Measurements from ENCODE around the gene TMEM219. TPM values are rescaled to one million over a fixed set of nuclear protein-coding genes. Genes with fewer than 3 reads are reported as not detected.

TMEM219 gene
- total RNA-seq, 3 donors from 2014 or later (not counting 1 experiment from before 2014, with no cell fraction given) = 50.2 to 69.5 (median 50.8) TPM

DNA sequence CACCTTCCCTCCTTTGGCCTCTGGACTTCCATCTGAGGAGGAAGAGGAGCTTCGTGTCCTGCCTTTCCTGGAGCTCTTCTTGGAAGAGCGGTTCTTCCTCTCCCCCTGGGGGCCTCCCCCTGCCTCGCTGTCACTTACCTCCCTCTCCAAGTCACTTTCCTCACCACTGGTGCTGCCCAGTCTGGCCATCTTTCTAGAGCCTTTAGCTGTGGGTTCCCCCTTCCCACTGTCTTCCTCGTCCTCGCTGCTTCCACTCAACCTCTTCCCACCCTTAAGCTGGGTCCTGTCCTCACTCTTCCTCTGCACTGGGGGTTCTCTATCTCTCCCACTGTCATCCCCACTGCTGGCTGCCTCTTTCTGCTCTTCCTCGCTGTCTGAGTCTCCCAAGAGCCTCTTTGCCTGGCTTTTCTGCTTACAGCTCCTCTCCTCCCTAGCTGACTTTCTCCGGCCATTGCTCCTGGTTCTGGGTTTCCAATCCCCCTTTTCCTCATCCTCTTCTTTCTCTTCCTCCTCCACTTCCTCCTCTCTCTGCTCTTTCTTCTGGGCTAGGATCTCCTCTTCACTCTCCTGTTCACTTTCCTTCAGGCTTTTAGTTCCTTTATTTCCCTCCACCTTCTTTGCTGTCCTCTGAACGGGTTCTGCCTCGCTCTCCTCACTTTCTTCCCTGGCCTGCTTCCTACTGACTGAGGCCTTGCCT is 32.2 kb downstream of the TMEM219 start:
- peaks cover 13 to 34% of the 10 kb centered on the region in 2 donors for H3K4me1 Mint-ChIP-seq
- 95% methylated on average over 9 of the region's 9 CpGs for WGBS (ENCODE audit: insufficient coverage)
- peak overlapping the region in 1 of 2 donors; percentile 97 for H3K27ac Mint-ChIP-seq
- intact Hi-C loops (cut with micrococcal nuclease) = no loop called here
- H3K9me3 Mint-ChIP-seq = no peaks in the 10 kb centered on the region
- peak overlapping the region; percentile 33 for H3K4me3 Mint-ChIP-seq
- no peak for DNase-seq
- no peaks in the 10 kb centered on the region for H3K9me3 ChIP-seq (ENCODE audit: control insufficient read depth, insufficient read depth, low read length)
- no peaks in the 10 kb centered on the region for H3K36me3 Mint-ChIP-seq
- H3K4me3 ChIP-seq (ENCODE audit: low read length) = no peak overlapping the region
- H3K36me3 ChIP-seq (ENCODE audit: control insufficient read depth, insufficient read depth, low read length) = peaks cover 17% of the 10 kb centered on the region
- no peak for ATAC-seq
- no peaks in the 10 kb centered on the region for H3K27me3 ChIP-seq (ENCODE audit: control insufficient read depth, insufficient read depth, low read length)
- peaks cover 20% of the 10 kb centered on the region for H3K4me1 ChIP-seq (ENCODE audit: control insufficient read depth, insufficient read depth, low read length)
- no peak overlapping the region for H3K27ac ChIP-seq (ENCODE audit: low read length)
- H3K27me3 Mint-ChIP-seq (ENCODE audit: low read depth in 2 of 2) = no peaks in the 10 kb centered on the region
- TF ChIP-seq, protein P1, sequence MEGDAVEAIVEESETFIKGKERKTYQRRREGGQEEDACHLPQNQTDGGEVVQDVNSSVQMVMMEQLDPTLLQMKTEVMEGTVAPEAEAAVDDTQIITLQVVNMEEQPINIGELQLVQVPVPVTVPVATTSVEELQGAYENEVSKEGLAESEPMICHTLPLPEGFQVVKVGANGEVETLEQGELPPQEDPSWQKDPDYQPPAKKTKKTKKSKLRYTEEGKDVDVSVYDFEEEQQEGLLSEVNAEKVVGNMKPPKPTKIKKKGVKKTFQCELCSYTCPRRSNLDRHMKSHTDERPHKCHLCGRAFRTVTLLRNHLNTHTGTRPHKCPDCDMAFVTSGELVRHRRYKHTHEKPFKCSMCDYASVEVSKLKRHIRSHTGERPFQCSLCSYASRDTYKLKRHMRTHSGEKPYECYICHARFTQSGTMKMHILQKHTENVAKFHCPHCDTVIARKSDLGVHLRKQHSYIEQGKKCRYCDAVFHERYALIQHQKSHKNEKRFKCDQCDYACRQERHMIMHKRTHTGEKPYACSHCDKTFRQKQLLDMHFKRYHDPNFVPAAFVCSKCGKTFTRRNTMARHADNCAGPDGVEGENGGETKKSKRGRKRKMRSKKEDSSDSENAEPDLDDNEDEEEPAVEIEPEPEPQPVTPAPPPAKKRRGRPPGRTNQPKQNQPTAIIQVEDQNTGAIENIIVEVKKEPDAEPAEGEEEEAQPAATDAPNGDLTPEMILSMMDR (IDR thresholded peaks at IDR 0.05) = no peak

DNA sequence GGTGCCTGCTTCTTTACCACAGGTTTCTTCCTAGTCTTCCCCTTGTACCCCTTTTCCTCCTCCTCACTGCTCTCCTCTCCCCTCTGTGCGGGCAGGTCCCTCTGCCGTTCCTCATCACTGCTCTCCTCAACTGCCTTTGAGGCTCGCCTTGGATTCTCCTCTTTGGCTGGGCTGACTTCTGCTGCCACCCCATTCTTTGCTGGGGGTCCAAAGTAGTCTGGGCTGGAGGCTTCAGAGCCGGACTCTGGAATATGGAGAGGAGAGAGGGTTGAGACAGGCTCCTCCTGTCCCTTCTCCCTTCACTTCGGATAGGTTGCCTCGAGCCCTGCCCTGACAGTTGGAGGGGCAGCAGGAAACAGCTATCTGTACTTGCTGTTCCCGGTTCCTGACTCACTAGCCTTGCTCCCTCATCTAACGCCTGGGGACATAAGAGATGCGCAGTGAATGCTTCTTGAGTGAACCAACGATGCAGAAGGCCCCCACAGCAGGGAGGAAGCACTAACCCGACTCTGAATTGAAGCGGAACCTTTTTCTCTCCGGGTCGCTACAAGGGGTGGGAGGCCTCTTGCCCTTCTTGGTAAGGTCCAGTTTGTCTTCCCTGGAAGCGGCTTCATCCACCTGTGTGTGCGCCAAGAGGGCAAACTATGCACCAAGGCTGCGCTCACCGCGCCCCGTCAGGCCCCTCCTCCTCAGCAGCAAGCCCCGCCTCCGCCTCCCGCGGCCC is 32.9 kb downstream of the TMEM219 start:
- intact Hi-C loops (cut with micrococcal nuclease) = no loop called here
- H3K4me1 ChIP-seq (ENCODE audit: control insufficient read depth, insufficient read depth, low read length) = peaks cover 20% of the 10 kb centered on the region
- DNase-seq = no peak
- H3K36me3 ChIP-seq (ENCODE audit: control insufficient read depth, insufficient read depth, low read length) = peaks cover 13% of the 10 kb centered on the region
- Mint-ChIP-seq H3K27ac (peak overlapping the region; percentile 97 to 98), H3K4me1 (peaks cover 13 to 39% of the 10 kb centered on the region in 2 donors), H3K27me3 (ENCODE audit: low read depth in 2 of 2) (no peaks in the 10 kb centered on the region), H3K4me3 (peak overlapping the region; percentile 99), H3K9me3 (no peaks in the 10 kb centered on the region), H3K36me3 (no peaks in the 10 kb centered on the region)
- TF ChIP-seq, protein P1 (IDR thresholded peaks at IDR 0.05) = no peak
- peak in 2 of 3 donors; percentile 1 to 4 for ATAC-seq
- H3K27ac ChIP-seq (ENCODE audit: low read length) = peak overlapping the region; percentile 98
- no peaks in the 10 kb centered on the region for H3K9me3 ChIP-seq (ENCODE audit: control insufficient read depth, insufficient read depth, low read length)
- WGBS (ENCODE audit: insufficient coverage) = 14% methylated on average over 24 of the region's 24 CpGs
- H3K27me3 ChIP-seq (ENCODE audit: control insufficient read depth, insufficient read depth, low read length) = no peaks in the 10 kb centered on the region
- H3K4me3 ChIP-seq (ENCODE audit: low read length) = peak overlapping the region; percentile 96

DNA sequence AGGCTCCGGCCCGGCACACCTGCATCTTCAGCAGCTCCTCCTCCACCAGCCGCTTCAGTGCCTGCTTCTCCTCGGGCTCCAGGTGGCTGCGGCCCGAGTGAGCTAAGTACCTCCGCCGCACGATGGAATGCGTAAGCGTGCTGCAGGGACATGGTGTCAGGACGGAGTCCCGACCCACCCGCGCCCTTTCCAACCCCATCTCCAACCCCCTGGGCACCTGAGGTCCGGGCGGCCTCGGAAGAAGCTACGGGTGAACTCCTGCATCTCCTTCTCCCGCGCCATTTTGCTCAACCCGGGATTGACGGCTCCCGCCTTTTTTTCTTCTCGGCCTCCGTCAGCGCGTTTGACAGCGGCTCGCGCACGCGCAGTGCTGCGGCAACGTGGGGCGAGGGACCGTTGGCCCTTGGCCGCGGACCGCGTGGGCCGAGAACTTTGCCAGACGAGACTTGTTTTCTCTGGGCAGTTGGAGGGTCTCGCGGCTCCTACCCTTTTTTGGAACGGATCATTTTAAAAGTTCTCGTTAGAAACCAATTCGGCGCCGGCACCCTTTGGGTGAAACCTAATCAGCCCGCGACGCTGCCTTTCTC is 33.5 kb downstream of the TMEM219 start, which contains the start of gene HIRIP3:
HIRIP3 (minus strand) TSS at position 294 of the 587 bp plus-strand sequence; CDS start at position 282, 12 bp downstream.
- Mint-ChIP-seq H3K27me3 (ENCODE audit: low read depth in 2 of 2) (no peaks in the 10 kb centered on the region), H3K9me3 (no peaks in the 10 kb centered on the region), H3K27ac (peak within 1 kb of the TSS; percentile 97 to 98), H3K36me3 (no peaks in the 10 kb centered on the region), H3K4me1 (peaks cover 13 to 40% of the 10 kb centered on the region in 2 donors), H3K4me3 (peak within 1 kb of the TSS; percentile 99)
- Histone ChIP-seq H3K4me3 (ENCODE audit: low read length) (peak within 1 kb of the TSS; percentile 96), H3K27ac (ENCODE audit: low read length) (peak within 1 kb of the TSS; percentile 98), H3K36me3 (ENCODE audit: control insufficient read depth, insufficient read depth, low read length) (peaks cover 14% of the 10 kb centered on the region), H3K4me1 (ENCODE audit: control insufficient read depth, insufficient read depth, low read length) (peaks cover 20% of the 10 kb centered on the region), H3K9me3 (ENCODE audit: control insufficient read depth, insufficient read depth, low read length) (no peaks in the 10 kb centered on the region), H3K27me3 (ENCODE audit: control insufficient read depth, insufficient read depth, low read length) (no peaks in the 10 kb centered on the region)
- WGBS (ENCODE audit: insufficient coverage) = under 1% methylated on average over 53 of the region's 53 CpGs
- ATAC-seq (peak; percentile 60 to 78 (median 69)), DNase-seq (peak; percentile 84 to 92)
- TF ChIP-seq, protein P1 (IDR thresholded peaks at IDR 0.05) = no peak
- intact Hi-C loops (cut with micrococcal nuclease) = no loop called here

All from natural killer cell (primary cell).